Ramos (cell line): ENCODE measurements around the gene IL11RA.

Source experiments
- in situ Hi-C: fragments of 300-500 bp; cut with MboI; formaldehyde crosslinking; loops from one replicate; pipeline ENCODE4 v1.14.3; 2022; ENCODE audit warnings: low sequenced_read_pairs; ENCODE audit not compliant: unreplicated experiment

IL11RA gene

GRCh38 chr9:34684145-34684544 is 32.2 kb downstream of the IL11RA start:
- in situ Hi-C loops, result no loop called here

- in situ Hi-C loops, result no loop called here
Measured at GRCh38 chr9:34684816-34685215, 32.8 kb downstream of the IL11RA start.

- in situ Hi-C loops, result no loop called here
Measured at GRCh38 chr9:34685591-34685990, 33.6 kb downstream of the IL11RA start.

- in situ Hi-C loops, result no loop called here
Measured at GRCh38 chr9:34686231-34686630, 34.2 kb downstream of the IL11RA start.

- in situ Hi-C loops, result no loop called here
Measured at GRCh38 chr9:34686732-34687131, 34.7 kb downstream of the IL11RA start.

GRCh38 chr9:34687276-34688030 is 35.5 kb downstream of the IL11RA start:
- in situ Hi-C loops, result no loop called here

GRCh38 chr9:34688329-34689115 is 36.5 kb downstream of the IL11RA start:
- in situ Hi-C loops, result no loop called here

GRCh38 chr9:34689116-34689470 is 37.1 kb downstream of the IL11RA start:
- in situ Hi-C loops, result no loop called here

- in situ Hi-C loops, result no loop called here
Measured at GRCh38 chr9:34689512-34689911, 37.5 kb downstream of the IL11RA start.

GRCh38 chr9:34690983-34691935 is 39.3 kb downstream of the IL11RA start, which contains the start of gene CCL19:
TSS of gene CCL19 (minus strand) at chr9:34691276. CDS start at chr9:34691139, 137 bp downstream.
- in situ Hi-C loops, result no loop called here

GRCh38 chr9:34691936-34692315 is 39.9 kb downstream of the IL11RA start:
- in situ Hi-C loops, result no loop called here

GRCh38 chr9:34693560-34693959 is 41.6 kb downstream of the IL11RA start:
- in situ Hi-C loops, result no loop called here

GRCh38 chr9:34694811-34695210 is 42.8 kb downstream of the IL11RA start:
- in situ Hi-C loops, result no loop called here

- in situ Hi-C loops, result no loop called here
Measured at GRCh38 chr9:34701023-34701768, 49.2 kb downstream of the IL11RA start.

- in situ Hi-C loops, result no loop called here
Measured at GRCh38 chr9:34701769-34702736, 50.1 kb downstream of the IL11RA start.

GRCh38 chr9:34707130-34707529 is 55.1 kb downstream of the IL11RA start:
- in situ Hi-C loops, result no loop called here

- in situ Hi-C loops, result no loop called here
Measured at GRCh38 chr9:34709196-34709978, 57.4 kb downstream of the IL11RA start.

GRCh38 chr9:34710023-34710422 is 58.0 kb downstream of the IL11RA start, which contains the start of gene CCL21:
TSS of gene CCL21 (minus strand) at chr9:34710136. CDS start at chr9:34710066, 70 bp downstream.
- in situ Hi-C loops, result no loop called here
